ENCODE results near the gene B9D2.

GRCh38 chr19:41353466-41354342 lies 10.2 kb downstream of the B9D2 start, which contains the start of gene TGFB1:
- no peak for TF ChIP-seq GATA2 (IDR thresholded peaks at IDR 0.05; ENCODE audit: low read depth, low read length)
- TF ChIP-seq GATA3 (IDR thresholded peaks at IDR 0.05; ENCODE audit: low read depth, low read length), result no peak
